ENCODE results near the gene FYTTD1. TPM values are rescaled to one million over a fixed set of nuclear protein-coding genes. Genes with fewer than 3 reads are reported as not detected.

The FYTTD1 gene
- total and polyA plus RNA-seq, 4 donors, result 25.4 to 58.6 (median 40.7) TPM

DNA sequence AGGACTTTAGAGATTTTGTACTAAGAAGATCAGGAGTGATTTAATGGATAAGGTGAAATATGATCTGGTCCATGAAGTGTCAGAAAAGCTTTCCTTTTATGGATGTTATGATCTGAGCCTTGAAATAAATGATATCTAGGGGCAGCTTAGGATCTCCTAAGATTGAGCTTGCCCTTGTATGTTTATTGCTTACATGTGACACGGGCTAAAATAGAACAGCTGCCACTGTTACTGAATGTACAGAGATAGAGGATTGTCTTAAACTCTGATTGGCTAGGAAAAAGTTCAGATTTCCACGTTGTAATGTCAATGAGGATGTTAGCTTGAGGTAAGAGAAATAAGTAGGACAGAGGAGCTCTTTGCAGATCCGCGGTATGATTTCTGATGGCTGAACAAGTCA is 8.8 kb downstream of the FYTTD1 start:
- no peaks in the 10 kb centered on the region for H3K4me1 ChIP-seq (ENCODE audit: control insufficient read depth in 1 of 2, insufficient read depth in 2 of 2, low read length in 2 of 2)
- DNase-seq, result no peak
- ATAC-seq (ENCODE audit: low FRiP score), result no peak
- H3K9me3 ChIP-seq (ENCODE audit: control insufficient read depth, low read length), result no peaks in the 10 kb centered on the region
- intact Hi-C loops (cut with DNase I), result loop anchor here in 1 of 2 donors (10.0 kb wide), 1 partner anchor 46 kb away; no protein-coding TSS in a partner anchor
- H3K27ac ChIP-seq (ENCODE audit: low read depth in 1 of 2, low read length in 2 of 2), result no peak overlapping the region
- H3K4me3 ChIP-seq (ENCODE audit: low read length in 2 of 2), result no peak overlapping the region
- no peaks in the 10 kb centered on the region for H3K36me3 ChIP-seq (ENCODE audit: control insufficient read depth in 1 of 2, insufficient read depth in 2 of 2, low read length in 1 of 2)
- 93 to 97% methylated on average over 4 of the region's 4 CpGs for WGBS, 2 donors
- H3K27me3 ChIP-seq (ENCODE audit: control insufficient read depth in 1 of 2, insufficient read depth in 2 of 2, low read length in 1 of 2), result no peaks in the 10 kb centered on the region

DNA sequence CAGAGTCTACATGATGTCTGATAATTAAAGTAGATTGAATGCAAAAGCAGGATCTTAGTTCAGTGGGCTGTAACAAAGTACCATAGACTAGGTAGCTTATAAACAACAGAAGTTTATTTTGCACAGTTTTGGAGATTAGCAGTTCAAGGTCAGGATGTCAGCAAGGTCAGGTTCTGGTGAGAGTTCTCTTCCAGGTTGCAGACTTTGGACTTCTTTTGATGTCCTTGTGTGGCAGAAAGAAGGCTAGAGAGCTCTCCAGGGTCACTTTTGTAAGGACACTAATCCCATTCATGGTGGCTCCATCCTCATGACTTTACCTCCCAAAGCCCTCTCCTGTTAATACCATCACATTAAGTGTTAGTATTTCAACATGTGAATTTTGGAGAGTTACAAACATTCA is 12.1 kb downstream of the FYTTD1 start:
- ATAC-seq (ENCODE audit: low FRiP score), result no peak
- Histone ChIP-seq H3K4me3 (ENCODE audit: low read length in 2 of 2) (no peak overlapping the region), H3K27me3 (ENCODE audit: control insufficient read depth in 1 of 2, insufficient read depth in 2 of 2, low read length in 1 of 2) (no peaks in the 10 kb centered on the region), H3K36me3 (ENCODE audit: control insufficient read depth in 1 of 2, insufficient read depth in 2 of 2, low read length in 1 of 2) (no peaks in the 10 kb centered on the region), H3K9me3 (ENCODE audit: control insufficient read depth, low read length) (no peaks in the 10 kb centered on the region), H3K4me1 (ENCODE audit: control insufficient read depth in 1 of 2, insufficient read depth in 2 of 2, low read length in 2 of 2) (no peaks in the 10 kb centered on the region), H3K27ac (ENCODE audit: low read depth in 1 of 2, low read length in 2 of 2) (no peak overlapping the region)
- no peak for DNase-seq
- intact Hi-C loops (cut with DNase I), result no loop called here

DNA sequence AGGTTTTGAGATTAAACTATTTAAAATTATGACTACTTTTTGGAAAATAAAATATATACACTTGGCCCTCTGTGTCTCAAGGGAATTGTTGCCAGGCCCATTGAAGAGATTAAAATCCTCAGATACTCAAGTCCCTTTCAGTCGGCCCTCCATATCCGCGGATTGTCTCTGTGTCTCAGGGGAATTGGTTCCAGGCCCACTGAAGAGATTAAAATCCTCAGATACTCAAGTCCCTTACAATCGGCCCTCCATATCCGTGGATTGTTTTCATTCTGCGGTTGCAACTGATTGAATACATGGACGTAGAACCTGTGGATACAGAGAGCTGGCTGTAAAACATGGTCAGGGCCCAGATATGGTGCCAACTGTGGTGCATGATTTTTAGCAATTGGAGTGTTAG is 25.6 kb downstream of the FYTTD1 start:
- no peak for DNase-seq
- no peaks in the 10 kb centered on the region for H3K27me3 ChIP-seq (ENCODE audit: control insufficient read depth in 1 of 2, insufficient read depth in 2 of 2, low read length in 1 of 2)
- intact Hi-C loops (cut with DNase I), result no loop called here
- H3K9me3 ChIP-seq (ENCODE audit: control insufficient read depth, low read length), result no peaks in the 10 kb centered on the region
- no peaks in the 10 kb centered on the region for H3K4me1 ChIP-seq (ENCODE audit: control insufficient read depth in 1 of 2, insufficient read depth in 2 of 2, low read length in 2 of 2)
- no peak for ATAC-seq (ENCODE audit: low FRiP score)
- 77 to 78% methylated on average over 7 of the region's 7 CpGs for WGBS, 2 donors
- peaks cover 3 to 15% of the 10 kb centered on the region in 2 donors for H3K36me3 ChIP-seq (ENCODE audit: control insufficient read depth in 1 of 2, insufficient read depth in 2 of 2, low read length in 1 of 2)
- no peak overlapping the region for H3K27ac ChIP-seq (ENCODE audit: low read depth in 1 of 2, low read length in 2 of 2)
- no peak overlapping the region for H3K4me3 ChIP-seq (ENCODE audit: low read length in 2 of 2)

DNA sequence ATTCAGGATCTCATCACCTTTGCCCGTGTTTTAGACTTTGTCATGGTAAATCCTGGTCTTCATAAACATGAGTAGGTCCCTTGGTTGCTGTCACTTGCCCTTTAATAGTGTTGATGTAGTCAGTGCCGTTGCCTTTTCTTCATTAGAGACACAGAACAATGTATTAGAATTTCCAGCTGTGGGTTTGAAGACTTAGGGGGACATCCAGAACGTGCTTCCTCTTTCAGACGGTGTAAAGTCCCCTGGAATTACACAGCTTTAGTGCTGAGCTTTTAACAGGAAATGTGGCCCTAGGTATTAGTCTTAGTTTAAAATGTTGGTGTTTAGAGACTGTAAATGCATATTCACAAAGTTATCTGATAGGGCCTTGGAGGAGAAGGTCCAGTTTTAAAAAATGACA is 32.5 kb downstream of the FYTTD1 start:
- WGBS, 2 donors, result 80 to 83% methylated on average over 4 of the region's 4 CpGs
- H3K36me3 ChIP-seq (ENCODE audit: control insufficient read depth in 1 of 2, insufficient read depth in 2 of 2, low read length in 1 of 2), result peaks cover 6 to 8% of the 10 kb centered on the region in 2 donors
- H3K9me3 ChIP-seq (ENCODE audit: control insufficient read depth, low read length), result no peaks in the 10 kb centered on the region
- H3K27ac ChIP-seq (ENCODE audit: low read depth in 1 of 2, low read length in 2 of 2), result no peak overlapping the region
- H3K4me3 ChIP-seq (ENCODE audit: low read length in 2 of 2), result no peak overlapping the region
- intact Hi-C loops (cut with DNase I), result no loop called here
- H3K4me1 ChIP-seq (ENCODE audit: control insufficient read depth in 1 of 2, insufficient read depth in 2 of 2, low read length in 2 of 2), result no peaks in the 10 kb centered on the region
- no peak for ATAC-seq (ENCODE audit: low FRiP score)
- no peaks in the 10 kb centered on the region for H3K27me3 ChIP-seq (ENCODE audit: control insufficient read depth in 1 of 2, insufficient read depth in 2 of 2, low read length in 1 of 2)
- DNase-seq, result no peak

DNA sequence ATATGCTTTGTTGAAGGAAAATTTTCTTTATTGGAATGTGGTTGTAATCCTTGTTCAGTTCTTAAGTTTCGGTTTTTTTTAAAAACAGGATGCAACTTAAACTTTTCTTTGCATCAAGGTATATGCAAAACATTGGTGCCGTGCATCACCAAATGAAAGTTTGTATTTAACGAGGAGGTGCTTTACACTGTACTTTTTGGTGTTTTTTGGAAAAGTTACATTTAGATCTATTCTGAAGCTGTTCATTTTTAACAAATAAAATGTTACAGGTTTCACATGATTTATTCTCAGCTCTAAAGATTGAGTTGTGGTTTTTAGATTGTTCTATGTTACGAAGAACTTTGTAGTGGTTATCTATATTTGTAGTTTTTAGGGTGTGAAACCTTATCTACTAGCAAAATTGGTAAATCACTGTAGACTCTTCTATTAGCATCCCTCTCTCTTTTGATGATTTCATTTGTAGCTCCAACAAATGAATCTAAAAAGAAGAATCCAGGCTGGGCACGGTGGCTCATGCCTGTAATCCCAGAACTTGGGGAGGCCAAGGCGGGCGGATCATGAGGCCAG is 34.4 kb downstream of the FYTTD1 start:
- Histone ChIP-seq H3K27ac (ENCODE audit: low read depth in 1 of 2, low read length in 2 of 2) (no peak overlapping the region), H3K9me3 (ENCODE audit: control insufficient read depth, low read length) (no peaks in the 10 kb centered on the region), H3K4me3 (ENCODE audit: low read length in 2 of 2) (no peak overlapping the region), H3K27me3 (ENCODE audit: control insufficient read depth in 1 of 2, insufficient read depth in 2 of 2, low read length in 1 of 2) (no peaks in the 10 kb centered on the region), H3K36me3 (ENCODE audit: control insufficient read depth in 1 of 2, insufficient read depth in 2 of 2, low read length in 1 of 2) (peaks cover 4 to 6% of the 10 kb centered on the region in 2 donors), H3K4me1 (ENCODE audit: control insufficient read depth in 1 of 2, insufficient read depth in 2 of 2, low read length in 2 of 2) (no peaks in the 10 kb centered on the region)
- intact Hi-C loops (cut with DNase I), result no loop called here
- WGBS, 2 donors, result 97 to 98% methylated on average over 7 of the region's 7 CpGs
- ATAC-seq (ENCODE audit: low FRiP score), result no peak
- no peak for DNase-seq

DNA sequence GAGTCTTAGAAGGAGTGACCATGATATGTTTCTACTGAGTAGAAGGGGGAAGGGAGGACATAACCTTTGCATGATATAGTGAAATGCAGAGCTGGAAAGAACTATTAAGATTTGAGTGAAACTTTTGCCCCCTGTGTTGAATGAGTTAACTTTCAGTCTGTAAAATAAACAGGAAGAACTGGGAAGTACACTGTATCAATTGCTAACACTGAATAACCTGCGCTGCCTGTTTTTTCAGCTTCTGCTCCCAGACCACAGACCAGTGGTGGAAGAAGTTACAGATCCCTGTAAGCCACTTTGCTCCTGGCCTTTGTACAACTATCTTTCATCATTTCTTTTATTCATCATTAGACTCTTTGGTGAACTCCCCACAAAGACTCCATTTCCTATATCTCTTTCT is 37.7 kb downstream of the FYTTD1 start:
- Histone ChIP-seq H3K36me3 (ENCODE audit: control insufficient read depth in 1 of 2, insufficient read depth in 2 of 2, low read length in 1 of 2) (peaks cover 0 to 6% of the 10 kb centered on the region in 2 donors), H3K4me1 (ENCODE audit: control insufficient read depth in 1 of 2, insufficient read depth in 2 of 2, low read length in 2 of 2) (no peaks in the 10 kb centered on the region), H3K9me3 (ENCODE audit: control insufficient read depth, low read length) (no peaks in the 10 kb centered on the region), H3K27me3 (ENCODE audit: control insufficient read depth in 1 of 2, insufficient read depth in 2 of 2, low read length in 1 of 2) (no peaks in the 10 kb centered on the region), H3K27ac (ENCODE audit: low read depth in 1 of 2, low read length in 2 of 2) (no peak overlapping the region), H3K4me3 (ENCODE audit: low read length in 2 of 2) (no peak overlapping the region)
- intact Hi-C loops (cut with DNase I), result no loop called here
- WGBS, 2 donors, result 96 to 100% methylated on average over 1 of the region's 1 CpG
- DNase-seq, result no peak
- no peak for ATAC-seq (ENCODE audit: low FRiP score)

DNA sequence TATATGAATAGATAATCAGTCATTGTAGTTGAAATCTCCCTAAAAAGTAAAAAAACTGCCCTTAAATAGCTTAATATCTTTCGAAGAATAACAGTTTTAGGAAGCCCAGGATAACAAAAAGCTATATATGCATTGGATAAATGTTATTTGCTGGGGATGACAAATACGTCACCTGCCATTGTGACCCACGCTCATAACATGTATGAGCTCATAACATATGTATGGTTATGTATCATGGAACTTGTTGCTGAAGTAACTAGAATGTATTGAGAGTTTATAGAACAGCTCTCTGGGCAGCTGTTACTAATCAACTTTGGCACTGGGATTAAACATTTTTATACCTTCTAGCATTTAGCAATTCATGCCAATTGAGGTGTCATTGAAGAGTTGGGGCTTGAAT is 39.6 kb downstream of the FYTTD1 start:
- DNase-seq (no peak), ATAC-seq (ENCODE audit: low FRiP score) (no peak)
- no peak overlapping the region for H3K4me3 ChIP-seq (ENCODE audit: low read length in 2 of 2)
- H3K4me1 ChIP-seq (ENCODE audit: control insufficient read depth in 1 of 2, insufficient read depth in 2 of 2, low read length in 2 of 2), result no peaks in the 10 kb centered on the region
- H3K27ac ChIP-seq (ENCODE audit: low read depth in 1 of 2, low read length in 2 of 2), result no peak overlapping the region
- H3K36me3 ChIP-seq (ENCODE audit: control insufficient read depth in 1 of 2, insufficient read depth in 2 of 2, low read length in 1 of 2), result no peaks in the 10 kb centered on the region
- no peaks in the 10 kb centered on the region for H3K27me3 ChIP-seq (ENCODE audit: control insufficient read depth in 1 of 2, insufficient read depth in 2 of 2, low read length in 1 of 2)
- WGBS, 2 donors, result 87 to 91% methylated on average over 3 of the region's 3 CpGs
- no peaks in the 10 kb centered on the region for H3K9me3 ChIP-seq (ENCODE audit: control insufficient read depth, low read length)
- intact Hi-C loops (cut with DNase I), result no loop called here

DNA sequence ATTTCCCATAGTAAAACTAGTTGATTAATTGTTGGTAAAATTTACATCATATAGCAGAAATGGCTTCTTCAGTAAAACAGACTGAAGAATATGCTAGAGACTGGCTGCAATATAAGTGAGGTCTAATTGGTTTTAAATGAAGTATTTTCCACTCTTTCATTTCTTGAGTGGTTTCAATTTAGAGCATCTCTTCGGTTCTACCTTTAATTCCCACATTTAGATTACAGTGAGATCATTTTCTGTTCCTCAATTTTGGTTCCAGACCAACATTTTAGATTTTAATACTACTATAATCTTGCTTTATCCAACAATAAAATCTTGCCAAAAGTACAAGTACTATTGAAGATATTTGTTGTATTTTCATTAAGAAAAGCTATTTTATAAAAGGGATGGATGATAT is 40.4 kb downstream of the FYTTD1 start:
- H3K9me3 ChIP-seq (ENCODE audit: control insufficient read depth, low read length), result no peaks in the 10 kb centered on the region
- intact Hi-C loops (cut with DNase I), result loop anchor here in 1 of 2 donors (5.0 kb wide), 1 partner anchor 38 kb away; no protein-coding TSS in a partner anchor
- DNase-seq (no peak), ATAC-seq (ENCODE audit: low FRiP score) (no peak)
- H3K4me1 ChIP-seq (ENCODE audit: control insufficient read depth in 1 of 2, insufficient read depth in 2 of 2, low read length in 2 of 2), result peaks cover 0 to 2% of the 10 kb centered on the region in 2 donors
- 34 to 51% methylated on average over 1 of the region's 1 CpG for WGBS, 2 donors
- no peaks in the 10 kb centered on the region for H3K36me3 ChIP-seq (ENCODE audit: control insufficient read depth in 1 of 2, insufficient read depth in 2 of 2, low read length in 1 of 2)
- H3K4me3 ChIP-seq (ENCODE audit: low read length in 2 of 2), result no peak overlapping the region
- H3K27me3 ChIP-seq (ENCODE audit: control insufficient read depth in 1 of 2, insufficient read depth in 2 of 2, low read length in 1 of 2), result no peaks in the 10 kb centered on the region
- H3K27ac ChIP-seq (ENCODE audit: low read depth in 1 of 2, low read length in 2 of 2), result no peak overlapping the region

DNA sequence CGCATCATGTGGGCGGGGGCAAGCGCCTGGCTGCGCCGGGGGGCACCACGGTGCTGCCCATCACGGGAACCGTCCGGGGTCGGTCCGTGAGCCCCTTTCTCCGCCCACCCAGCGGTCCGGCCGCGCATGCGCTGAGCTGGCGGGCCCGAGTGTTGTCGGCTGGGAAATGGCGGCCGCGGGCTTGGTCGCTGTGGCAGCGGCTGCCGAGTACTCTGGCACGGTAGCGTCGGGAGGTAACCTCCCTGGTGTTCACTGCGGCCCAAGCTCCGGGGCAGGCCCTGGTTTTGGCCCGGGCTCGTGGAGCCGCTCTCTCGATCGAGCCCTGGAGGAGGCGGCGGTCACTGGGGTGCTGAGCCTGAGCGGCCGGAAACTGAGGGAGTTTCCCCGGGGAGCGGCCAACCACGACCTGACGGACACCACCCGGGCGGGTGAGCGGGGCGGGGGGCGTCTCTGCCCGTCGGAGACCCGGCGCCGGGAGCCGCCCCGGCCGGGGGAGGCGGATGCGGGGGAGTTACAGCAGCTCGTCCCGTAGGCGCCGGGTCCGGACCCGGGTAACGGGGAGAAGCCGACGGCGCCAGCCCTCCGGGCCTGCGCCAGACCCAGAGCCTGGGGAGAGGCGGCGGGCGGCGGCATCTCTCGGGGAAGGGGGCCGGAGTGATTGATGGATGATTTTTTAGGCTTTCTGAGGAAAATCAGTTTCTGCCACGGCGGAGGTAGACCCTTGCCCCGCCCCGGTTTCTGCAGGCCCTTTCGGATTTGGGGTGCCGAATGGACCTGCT is 41.6 kb downstream of the FYTTD1 start, which contains the start of gene LRCH3:
Gene LRCH3, plus strand, starts transcription at position 142 of the 779 bp plus-strand sequence. Its CDS starts 25 bp downstream, at position 167.
- peak; percentile 89 to 95 for DNase-seq
- Histone ChIP-seq H3K4me3 (ENCODE audit: low read length in 2 of 2) (peak within 1 kb of the TSS; percentile 77 to 87), H3K27me3 (ENCODE audit: control insufficient read depth in 1 of 2, insufficient read depth in 2 of 2, low read length in 1 of 2) (no peaks in the 10 kb centered on the region), H3K36me3 (ENCODE audit: control insufficient read depth in 1 of 2, insufficient read depth in 2 of 2, low read length in 1 of 2) (no peaks in the 10 kb centered on the region), H3K27ac (ENCODE audit: low read depth in 1 of 2, low read length in 2 of 2) (peak within 1 kb of the TSS; percentile 29 to 97), H3K4me1 (ENCODE audit: control insufficient read depth in 1 of 2, insufficient read depth in 2 of 2, low read length in 2 of 2) (peaks cover 0 to 5% of the 10 kb centered on the region in 2 donors), H3K9me3 (ENCODE audit: control insufficient read depth, low read length) (no peaks in the 10 kb centered on the region)
- ATAC-seq (ENCODE audit: low FRiP score), result peak; percentile 94
- 0 to 1% methylated on average over 62 to 83 of the region's 83 CpGs for WGBS, 2 donors
- intact Hi-C loops (cut with DNase I), result loop anchor here in 1 of 2 donors (5.0 kb wide), 1 partner anchor 39 kb away; no protein-coding TSS in a partner anchor
